K562 (cell line): ENCODE data around the gene BMAL1. TPM values are rescaled to one million over a fixed set of nuclear protein-coding genes. Genes with fewer than 3 reads are reported as not detected.

Source experiments
- ATAC-seq: fragments of 200-7000 bp; cut with Tn5 transposase; 3 replicates; pipeline ENCODE4 v1.9.1; 2020; ENCODE audit warnings: moderate library complexity
- BruUV-seq: library from RNA; stranded (reverse); fragments of 400-500 nt; replicated peaks from 2 replicates; lab custom pipeline; 2021; lab: Mats Ljungman, UMichigan
- CTCF ChIA-PET: fragments of 300-600 bp; formaldehyde crosslinking; extraction: SDS; loops from one replicate; lab custom pipeline; 2021; ENCODE audit warnings: low intra/inter-chr PET ratio; lab: Yijun Ruan, JAX
- POLR2A ChIA-PET: fragments of 300-600, 350-650 bp; sonication (Branson Sonifier 250); formaldehyde crosslinking; extraction: SDS; loops from one replicate; lab custom pipeline; 2021; ENCODE audit warnings: antibody characterized with exemption, inconsistent platforms; lab: Yijun Ruan, JAX
- DNase-seq, 4 experiments: peaks; one replicate each; pipeline versions ENCODE4 v3.0.0 to v3.0.0-alpha.2; 2011 to 2018; ENCODE audit warnings: low spot score in 3 of 4, mixed read lengths in 3 of 4; ENCODE audit errors: extremely low read depth in 1 of 4
- FAIRE-seq: peaks from 2 replicates; lab custom pipeline; 2011; peaks lifted over from hg19 to GRCh38; lab: Jason Lieb, UNC
- H2AFZ ChIP-seq: 2 replicates; pipeline ENCODE4 v1.6.0; 2011; ENCODE audit warnings: low read depth, low read length, control low read depth, inconsistent platforms
- H3K27ac ChIP-seq: fragments of 200-600 bp; 3 replicates; pipeline ENCODE4 v1.8.0; 2011; ENCODE audit warnings: low read depth, mild to moderate bottlenecking, control low read depth, inconsistent platforms, low read length, moderate library complexity, mixed read lengths; ENCODE audit errors: extremely low read depth
- H3K27me3 ChIP-seq, 2 experiments: fragments of 300-600 bp in 1 of 2; 2 replicates in 1 of 2; 3 replicates in 1 of 2; pipeline versions ENCODE4 v1.6.0 to v1.8.0; 2011; ENCODE audit warnings: inconsistent platforms in 2 of 2, low read length in 2 of 2, mild to moderate bottlenecking in 1 of 2, mixed read lengths in 1 of 2, moderate library complexity in 1 of 2; ENCODE audit not compliant: control insufficient read depth in 2 of 2, insufficient read depth in 2 of 2
- H3K36me3 ChIP-seq: fragments of 300-600 bp; 3 replicates; pipeline ENCODE4 v1.8.0; 2011; ENCODE audit warnings: mild to moderate bottlenecking, low read length, inconsistent platforms; ENCODE audit not compliant: control insufficient read depth, insufficient read depth
- H3K4me1 ChIP-seq, 2 experiments: fragments of 200-600 bp in 1 of 2; replicated peaks in 1 of 2; 2 replicates in 1 of 2; 3 replicates in 1 of 2; pipeline versions ENCODE4 v1.5.1 to v1.8.0; 2011; ENCODE audit warnings: inconsistent platforms in 2 of 2, low read length in 2 of 2, mild to moderate bottlenecking in 1 of 2, mixed read lengths in 1 of 2, moderate library complexity in 1 of 2; ENCODE audit not compliant: control insufficient read depth in 2 of 2, insufficient read depth in 2 of 2
- H3K4me2 ChIP-seq: 2 replicates; pipeline ENCODE4 v1.6.1; 2011; ENCODE audit warnings: low read length, control low read depth, inconsistent platforms, mixed read lengths; ENCODE audit not compliant: insufficient read depth
- H3K4me3 ChIP-seq: fragments of 200-600 bp; sonication (generic), shearing (Covaris generic); 2 replicates; pipeline ENCODE4 v1.5.1; 2016; ENCODE audit warnings: control low read depth, inconsistent platforms
- H3K79me2 ChIP-seq: fragments of 200-600 bp; 3 replicates; pipeline ENCODE4 v1.8.0; 2011; ENCODE audit warnings: low read length, inconsistent platforms; ENCODE audit not compliant: control insufficient read depth, insufficient read depth
- H3K9ac ChIP-seq, 2 experiments: 2 replicates each; pipeline versions ENCODE4 v1.6.0 to v1.6.1; 2011; ENCODE audit warnings: low read depth in 2 of 2, low read length in 2 of 2, control low read depth in 1 of 2, inconsistent platforms in 1 of 2, mild to moderate bottlenecking in 1 of 2, mixed read lengths in 1 of 2; ENCODE audit not compliant: insufficient read depth in 1 of 2
- H3K9me1 ChIP-seq: one replicate; pipeline ENCODE4 v1.6.0; 2011; ENCODE audit warnings: inconsistent platforms, mild to moderate bottlenecking, low read length, moderate library complexity; ENCODE audit not compliant: control insufficient read depth, insufficient read depth
- H3K9me3 ChIP-seq: replicated peaks from 2 replicates; pipeline ENCODE4 v1.5.1; 2011; ENCODE audit warnings: low read depth, low read length, inconsistent platforms; ENCODE audit not compliant: control insufficient read depth, insufficient read depth
- H4K20me1 ChIP-seq: replicated peaks from 2 replicates; pipeline ENCODE4 v1.6.1; 2011; ENCODE audit warnings: low read length, inconsistent platforms, mixed read lengths; ENCODE audit not compliant: control insufficient read depth, insufficient read depth
- AFF1 ChIP-seq, 2 experiments: fragments of 450-650 bp; IDR thresholded peaks; 2 replicates each; pipeline ENCODE4 v1.6.1; 2018; ENCODE audit warnings: mild to moderate bottlenecking in 2 of 2, low read depth in 1 of 2; ENCODE audit not compliant: partially characterized antibody in 2 of 2
- CC2D1A ChIP-seq: fragments of 450-650 bp; IDR thresholded peaks from 2 replicates; pipeline ENCODE4 v1.6.1; 2017; ENCODE audit warnings: mild to moderate bottlenecking
- CTCF ChIP-seq, 3 experiments: IDR thresholded peaks in 2 of 3; conservative IDR thresholded peaks in 1 of 3; 2 replicates each; pipeline ENCODE4 v1.5.1; 2011 to 2012; ENCODE audit warnings: low read length in 3 of 3, mild to moderate bottlenecking in 3 of 3, control low read depth in 2 of 3, improper control_type of control experiment in 1 of 3, inconsistent platforms in 1 of 3, low read depth in 1 of 3, mixed read lengths in 1 of 3, moderate library complexity in 1 of 3; ENCODE audit not compliant: insufficient read depth in 2 of 3
- JUND ChIP-seq, 2 experiments: IDR thresholded peaks; 2 replicates in 1 of 2; 3 replicates in 1 of 2; pipeline ENCODE4 v1.6.1; 2011; ENCODE audit warnings: borderline replicate concordance in 2 of 2, low read depth in 2 of 2, low read length in 2 of 2, improper control_type of control experiment in 1 of 2, missing biosample characterization in 1 of 2, missing genetic modification characterization in 1 of 2, missing genetic modification reagents in 1 of 2
- KLF16 ChIP-seq: IDR thresholded peaks from 2 replicates; pipeline ENCODE4 v1.6.1; 2016; ENCODE audit warnings: antibody characterized with exemption
- MAFG ChIP-seq: fragments of 450-650 bp; conservative IDR thresholded peaks from 2 replicates; pipeline ENCODE4 v1.6.1; 2016; ENCODE audit warnings: missing genetic modification characterization, missing compliant biosample characterization
- SMARCB1 ChIP-seq: IDR thresholded peaks from 2 replicates; pipeline ENCODE4 v1.6.1; 2011; ENCODE audit warnings: improper control_type of control experiment, low read depth; ENCODE audit not compliant: insufficient read length
- STAG1 ChIP-seq: sonication (generic); formaldehyde crosslinking; IDR thresholded peaks from 2 replicates; pipeline ENCODE4 v1.5.0; 2020; ENCODE audit warnings: missing genetic modification reagents, borderline replicate concordance
- ZNF449 ChIP-seq: fragments of 250-450 bp; sonication (Bioruptor Pico); IDR thresholded peaks from 2 replicates; pipeline ENCODE4 v1.8.0; 2022; ENCODE audit warnings: moderate library complexity, mild to moderate bottlenecking, inconsistent platforms
- WGBS: fragments of 100-300 bp; shearing (Covaris generic); methylation state at CpG from one replicate; pipeline ENCODE4 v1.1.6; 2016; ENCODE audit warnings: low coverage, mixed read lengths; ENCODE audit not compliant: insufficient coverage; ENCODE audit errors: missing lambda C conversion rate; 5-methylcytosine and 5-hydroxymethylcytosine counted together
- in situ Hi-C: fragments of 300-500 bp; cut with MboI; formaldehyde crosslinking; loops from 4 replicates; pipeline ENCODE4 v1.15.0; 2018; ENCODE audit warnings: inconsistent platforms, mixed read lengths
- intact Hi-C: fragments of 100-400 bp; cut with micrococcal nuclease; formaldehyde crosslinking; loops from 2 replicates; pipeline ENCODE4 v1.14.2; 2022
- polyA plus RNA-seq, 8 experiments: library from polyadenylated mRNA; depleted of rRNA in 4 of 8; stranded (reverse) in 5 of 8; unstranded in 3 of 8; fragments of >200 nt; fragmentation: Nextera tagmentation in 2 of 8; fragmentation: Illumina TruSeq in 1 of 8; extraction: Ambion mirVana in 2 of 8; extraction: Trizol in 1 of 8; gene quantifications; 2 replicates each; pipeline versions ENCODE4 v1.2.1 to v1.2.3, GENCODE V29; 2011 to 2014; ENCODE audit warnings: inconsistent platforms in 1 of 8, missing spikeins in 1 of 8
- total RNA-seq, 7 experiments: library from RNA; depleted of rRNA in 6 of 7; stranded (reverse); fragments of >200 nt in 6 of 7; fragmentation: Illumina TruSeq in 2 of 7; extraction: Trizol in 2 of 7; gene quantifications; 2 replicates each; pipeline versions ENCODE4 v1.2.1 to v1.2.3, GENCODE V29; 2011 to 2021; ENCODE audit warnings: low replicate concordance in 1 of 7

The BMAL1 gene
- total and polyA plus RNA-seq, 9 of the 15 experiments (the other 6 are each of a cell fraction or from before 2014, with no cell fraction given) = 0.14 to 2.4 (median 0.64) TPM

GRCh38 chr11:13343067-13343466, 65.5 kb downstream of the BMAL1 start (continued):
- TF ChIP-seq AFF1 (IDR thresholded peaks at IDR 0.05; ENCODE audit: low read depth in 1 of 2, partially characterized antibody in 2 of 2) = no peak
- no peak for TF ChIP-seq SMARCB1

GRCh38 chr11:13343931-13344717, 66.5 kb downstream of the BMAL1 start:
- in situ Hi-C loops = loop anchor here (10.0 kb wide), 2 partner anchors 139 to 429 kb away; no protein-coding TSS in a partner anchor
- no TSS peak for BruUV-seq
- POLR2A ChIA-PET = interaction anchor here (0.7 kb wide), 1 partner anchor 10 kb away, joined by 3 read pairs; no protein-coding TSS in a partner anchor
- no peaks in the 10 kb centered on the region for H3K4me1 ChIP-seq
- intact Hi-C loops = loop anchor here (1.0 kb wide), 2 partner anchors 134 to 161 kb away; no protein-coding TSS in a partner anchor
- H3K4me3 ChIP-seq = no peak overlapping the region
- CTCF ChIA-PET = interaction anchor here (0.8 to 2.8 kb wide), 5 partner anchors 9 to 162 kb away, joined by 3 to 21 read pairs (median 7); no protein-coding TSS in a partner anchor
- H3K36me3 ChIP-seq = no peaks in the 10 kb centered on the region
- 8% methylated on average over 10 of the region's 10 CpGs for WGBS
- no peak overlapping the region for H3K9ac ChIP-seq
- no peak overlapping the region for H3K4me2 ChIP-seq
- no peaks in the 10 kb centered on the region for H3K9me3 ChIP-seq
- 0 out of 2 replicates have a peak, but pooled peaks cover 7% of the 10 kb centered on the region for H4K20me1 ChIP-seq
- no peaks in the 10 kb centered on the region for H3K79me2 ChIP-seq
- H3K27me3 ChIP-seq = peaks cover under 1 to 29% of the 10 kb centered on the region in 2 experiments; a peak in 3 of 5 replicates
- H3K27ac ChIP-seq = no peak overlapping the region
- DNase-seq (peak; percentile 59 to 75 (median 66)), FAIRE-seq (peak; percentile 91), ATAC-seq (peak; percentile 84)
- no peaks in the 10 kb centered on the region for H3K9me1 ChIP-seq
- H2AFZ ChIP-seq = no peak overlapping the region
- TF ChIP-seq KLF16 (peak; percentile 24; the same call in 1 of the 2 replicates), ZNF449 (CRISPR knock-in tag) (no peak), STAG1 (CRISPR knock-in tag) (peak; percentile 14; the same call in 1 of the 2 replicates), CTCF (IDR thresholded peaks at IDR 0.05 in 2 of 3, conservative IDR thresholded peaks at IDR 0.05 in 1 of 3; ENCODE audit: insufficient read depth in 2 of 3, low read depth in 1 of 3, low read length in 3 of 3) (peak; percentile 75 to 86 (median 75)), JUND (IDR thresholded peaks at IDR 0.05; ENCODE audit: borderline replicate concordance, low read depth, low read length) (0 out of 2 replicates have a peak, but pooled peaks have one; percentile 31), JUND (tag; IDR thresholded peaks at IDR 0.05; ENCODE audit: borderline replicate concordance, low read depth, low read length) (no peak), MAFG (tag) (no peak), CC2D1A (0 out of 2 replicates have a peak, but pooled peaks have one; percentile 23)
